Stimulated activated CD8-positive, alpha-beta memory T cell treated with anti-CD3 and anti-CD28 coated beads, Interleukin-4, amount 100 ng/mL, for 1 hour (primary cell): ENCODE data around the gene GOLPH3.
"Not testable (repeated sequence)": the region's sequence is repeated elsewhere in the genome, so short reads cannot be mapped to it uniquely, and the experiment has no call there.

Experiments
- DNase-seq, 2 donors: peaks; one replicate each; pipeline ENCODE4 v3.0.0-alpha.2; 2020; ENCODE audit warnings: low read depth in 2 of 2, low spot score in 1 of 2

GOLPH3 gene

DNA sequence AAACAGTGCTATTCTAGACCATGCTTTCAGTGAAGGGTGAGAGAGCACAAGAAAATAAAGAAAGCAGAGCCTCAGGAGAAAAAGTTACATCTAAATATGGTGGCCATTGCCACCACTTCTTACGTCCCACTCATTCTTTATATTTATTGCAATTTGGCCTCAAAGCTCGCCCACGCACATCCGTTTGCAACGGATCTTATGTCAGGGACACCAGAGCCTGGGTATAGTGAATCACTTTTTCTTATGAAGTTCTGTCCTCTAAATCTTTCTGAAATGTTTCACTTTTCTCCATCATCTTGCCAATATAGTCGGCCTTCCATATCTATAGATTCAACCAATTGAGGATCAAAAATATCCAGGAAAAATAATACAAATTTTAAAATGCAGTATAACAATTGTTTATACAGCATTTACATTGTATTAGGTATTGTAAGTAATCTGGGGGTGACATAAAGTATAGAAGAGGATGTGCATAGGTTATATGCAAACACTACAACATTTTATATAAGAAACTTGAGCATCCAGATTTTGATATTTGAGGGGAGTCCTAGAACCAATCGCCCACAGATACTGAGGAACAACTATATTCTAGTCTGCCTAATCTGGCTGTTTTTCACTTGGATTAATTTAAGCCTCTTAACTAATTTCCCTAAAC is 35.2 kb downstream of the GOLPH3 start:
- DNase-seq, result no peak

DNA sequence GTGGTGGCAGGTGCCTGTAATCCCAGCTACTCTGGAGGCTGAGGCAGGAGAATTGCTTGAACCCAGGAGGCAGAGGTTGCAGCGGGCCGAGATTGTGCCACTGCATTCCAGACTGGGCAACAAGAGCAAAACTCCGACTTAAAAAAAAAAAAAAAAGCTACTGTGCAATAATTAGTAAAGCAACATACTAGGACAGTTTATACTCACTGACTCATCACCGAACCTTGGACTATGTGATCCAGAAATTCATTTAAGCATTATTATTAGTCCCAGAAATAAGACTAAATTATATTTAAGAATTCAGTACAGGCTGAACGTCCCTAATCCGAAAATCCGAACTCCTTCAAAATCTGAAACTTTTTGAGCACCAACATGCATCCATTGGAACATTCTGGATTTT is 37.8 kb downstream of the GOLPH3 start:
- DNase-seq, result no peak

DNA sequence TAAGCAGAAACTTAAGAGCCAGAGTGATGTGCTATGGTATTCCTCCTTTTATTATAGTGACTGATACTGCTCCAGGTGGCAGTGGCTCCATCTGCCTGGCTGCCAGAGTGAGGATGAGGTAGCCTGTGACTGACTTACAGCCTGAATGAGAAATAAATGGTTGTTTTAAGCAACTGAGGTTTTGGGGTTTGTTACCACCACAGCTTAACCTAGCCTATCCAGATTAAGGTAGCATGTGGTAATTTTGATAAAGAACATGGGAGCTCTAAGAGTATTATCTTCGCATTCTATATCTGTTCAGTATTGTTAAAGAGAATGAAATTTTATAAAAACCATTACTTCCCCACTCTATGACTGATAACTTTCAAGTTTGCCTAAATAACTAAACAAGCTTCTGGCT is 39.0 kb downstream of the GOLPH3 start:
- DNase-seq, result no peak

DNA sequence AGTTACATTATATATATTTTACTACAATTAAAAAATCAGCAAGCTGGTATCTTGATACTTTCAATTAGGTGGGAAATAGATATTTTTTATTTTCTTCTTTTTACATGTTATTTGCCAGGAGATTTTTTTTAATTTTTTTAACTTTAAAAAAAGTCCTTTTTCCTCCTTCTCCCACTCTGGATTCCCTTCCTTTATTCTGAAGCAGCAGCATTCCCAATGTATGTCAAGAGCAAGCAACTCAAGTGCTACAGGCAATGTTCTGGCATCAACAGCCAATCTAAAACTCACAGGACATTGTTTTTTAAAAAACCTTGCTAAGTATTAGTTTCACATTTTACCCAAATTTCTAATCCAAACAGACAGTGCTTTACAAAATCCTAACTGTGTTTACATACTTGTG is 41.4 kb downstream of the GOLPH3 start:
- DNase-seq, result no peak

DNA sequence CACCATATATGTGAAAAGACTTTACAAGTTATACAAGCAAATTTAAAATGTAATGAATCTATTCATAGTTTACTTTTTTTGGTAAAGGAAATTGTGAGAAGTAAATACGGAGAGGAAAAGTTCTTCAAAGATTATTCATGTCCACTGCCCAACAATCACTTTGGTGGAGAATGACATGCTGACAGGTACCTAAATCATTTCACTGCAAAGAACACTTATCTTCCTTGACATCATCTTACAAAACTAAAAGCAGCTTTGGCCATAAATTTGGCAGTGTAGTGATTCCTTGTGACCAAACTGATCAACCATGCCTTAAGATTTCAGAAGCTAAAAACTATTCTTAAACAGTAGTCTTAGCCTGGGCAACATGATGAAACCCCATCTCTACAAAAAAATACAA is 42.5 kb downstream of the GOLPH3 start:
- DNase-seq, result no peak

DNA sequence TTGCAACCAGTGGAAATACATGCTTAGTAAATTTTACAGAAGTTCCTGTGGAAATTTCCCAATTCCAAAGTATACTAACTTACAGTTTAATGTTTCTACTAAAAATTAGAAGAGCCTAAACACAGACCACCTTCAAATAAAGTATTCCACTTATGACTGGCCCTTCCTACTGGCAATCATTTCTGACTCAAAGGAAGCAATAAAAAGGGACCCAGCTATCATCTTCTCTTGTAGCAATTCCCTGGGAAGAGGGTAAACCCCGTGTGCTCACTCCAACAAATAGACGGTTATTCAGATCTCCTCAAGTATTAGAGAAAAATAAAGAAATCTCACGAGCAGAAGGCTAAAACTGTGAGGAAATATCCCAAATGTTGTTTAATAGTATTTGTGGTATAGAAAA is 43.3 kb downstream of the GOLPH3 start:
- DNase-seq, result no peak

DNA sequence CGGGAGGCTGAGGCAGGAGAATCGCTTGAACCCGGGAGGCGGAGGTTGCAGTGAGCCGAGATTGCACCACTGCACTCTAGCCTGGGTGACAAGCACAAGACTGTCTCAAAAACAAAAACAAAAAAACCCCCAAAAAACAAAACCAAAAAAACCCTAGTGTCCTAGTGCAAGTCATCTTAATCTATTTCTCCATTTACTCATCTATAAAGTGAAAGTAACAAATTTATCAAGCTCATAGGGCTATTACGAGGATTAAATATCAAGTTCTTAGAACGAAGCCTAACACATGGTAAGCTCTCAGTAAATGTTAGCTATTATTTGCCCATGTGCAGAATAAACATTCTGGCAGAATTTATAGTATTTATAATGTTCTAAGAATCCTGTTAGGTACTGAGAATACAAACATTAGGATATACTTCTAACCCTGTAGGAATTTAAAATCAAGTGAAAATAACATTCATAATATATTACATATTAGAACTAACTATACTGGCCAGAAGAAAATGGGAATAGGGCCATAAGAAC is 45.0 kb downstream of the GOLPH3 start:
- no peak for DNase-seq

DNA sequence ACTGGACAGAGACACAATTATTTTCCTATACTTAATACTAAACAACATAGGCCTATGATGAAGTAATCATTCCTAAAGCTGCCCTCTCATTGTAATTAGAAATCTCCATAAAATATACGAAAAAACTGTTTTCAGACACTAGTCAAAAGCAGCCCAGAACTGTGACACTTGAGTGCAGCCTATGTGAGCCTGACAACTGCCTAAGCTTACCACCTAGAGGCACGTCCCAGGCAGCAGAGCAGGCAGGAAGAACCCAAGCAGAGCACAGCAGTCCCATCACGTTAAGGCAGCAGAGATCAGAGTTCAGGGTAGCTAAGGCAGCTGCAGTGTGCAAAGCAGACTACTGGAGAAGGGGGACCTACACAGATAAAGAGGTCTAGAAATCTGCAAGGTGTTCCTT is 46.4 kb downstream of the GOLPH3 start:
- DNase-seq, result no peak

DNA sequence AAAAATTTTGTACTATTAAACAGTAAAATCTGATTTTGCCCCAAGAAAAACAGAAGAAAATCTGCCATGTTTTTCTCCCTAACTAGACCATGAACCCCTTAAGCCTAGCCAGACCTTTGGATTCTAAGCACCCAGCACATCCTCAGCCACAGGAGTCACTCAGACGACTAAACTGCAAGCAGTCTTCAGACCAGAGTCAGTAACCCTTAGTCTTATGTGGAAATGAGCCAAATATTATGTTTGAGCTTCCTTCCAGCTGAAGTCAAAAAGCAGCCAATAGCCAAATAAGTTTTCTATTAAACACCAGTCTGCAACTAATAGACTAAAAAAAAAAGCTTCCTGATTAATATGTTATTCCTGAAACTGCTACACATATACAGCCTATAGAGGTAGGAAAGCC is 47.4 kb downstream of the GOLPH3 start:
- no peak for DNase-seq

DNA sequence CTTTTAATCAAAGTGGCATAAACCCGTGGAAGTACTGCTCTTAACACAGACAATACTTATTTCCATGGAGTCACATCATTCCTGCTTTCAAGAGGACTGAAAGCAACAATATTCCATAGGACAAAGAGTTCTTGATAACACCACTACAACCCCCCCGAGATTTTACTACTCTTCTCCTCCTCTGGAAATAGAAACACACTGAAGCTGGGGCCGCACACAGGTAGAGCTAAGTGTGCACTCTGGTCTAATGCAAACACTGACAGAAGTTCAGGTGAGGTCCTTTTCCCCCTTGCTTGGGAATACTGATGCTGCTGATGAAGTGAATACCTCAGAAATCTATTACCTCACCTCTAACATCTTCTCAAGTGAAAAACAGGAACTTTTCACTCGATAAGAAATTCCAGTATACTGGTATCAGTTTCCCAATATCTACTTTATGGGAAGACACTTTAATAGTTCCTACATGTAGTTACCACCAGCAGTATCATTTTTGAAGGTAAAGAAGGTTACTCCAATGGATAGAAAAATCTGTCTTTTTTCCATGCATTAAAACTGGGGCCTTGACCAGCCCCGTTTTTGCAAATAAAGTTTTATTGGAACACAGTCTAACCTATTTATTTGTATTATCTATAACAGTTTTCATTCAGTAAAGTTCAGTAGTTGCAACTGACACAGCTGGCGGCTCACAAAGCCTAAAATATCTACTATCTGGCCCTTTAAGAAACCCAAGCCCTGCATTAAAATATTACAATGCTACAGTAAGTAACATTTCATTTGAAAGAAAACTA is 50.0 kb downstream of the GOLPH3 start:
- no peak for DNase-seq

DNA sequence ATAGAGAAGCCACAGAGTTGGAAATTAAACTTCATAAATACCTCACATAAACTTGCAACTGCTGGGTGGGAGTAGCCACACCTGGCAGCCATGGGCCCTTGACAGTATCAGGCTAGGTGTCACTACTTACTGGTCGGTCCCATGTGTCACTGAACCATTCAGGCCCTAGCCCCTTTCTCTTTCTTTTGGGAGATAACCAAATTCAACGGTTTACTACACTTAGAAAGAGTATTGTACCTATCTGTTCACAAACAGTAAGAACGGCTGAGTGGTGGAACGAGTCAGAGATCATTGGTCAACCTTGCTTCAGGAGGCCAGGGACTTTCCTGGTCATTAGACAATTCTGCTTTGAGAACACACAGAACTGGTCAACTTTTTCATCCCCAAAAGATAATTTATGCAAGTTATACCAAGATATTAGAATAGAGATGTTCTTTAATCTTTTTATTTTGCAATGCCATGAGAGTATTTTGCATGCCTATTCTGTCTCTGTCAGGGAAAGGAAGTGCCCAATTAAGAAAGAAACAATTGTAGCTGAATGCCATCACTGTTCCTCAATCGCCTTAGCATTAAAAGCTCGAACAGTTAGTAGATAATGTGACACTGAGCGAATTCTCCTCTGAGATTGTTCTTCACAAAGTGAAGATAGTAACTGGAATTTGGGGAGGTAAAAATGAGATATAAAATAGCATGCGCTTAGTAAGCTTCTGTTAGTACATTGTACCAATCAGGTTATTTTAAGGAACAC is 50.9 kb downstream of the GOLPH3 start:
- DNase-seq, result no peak

DNA sequence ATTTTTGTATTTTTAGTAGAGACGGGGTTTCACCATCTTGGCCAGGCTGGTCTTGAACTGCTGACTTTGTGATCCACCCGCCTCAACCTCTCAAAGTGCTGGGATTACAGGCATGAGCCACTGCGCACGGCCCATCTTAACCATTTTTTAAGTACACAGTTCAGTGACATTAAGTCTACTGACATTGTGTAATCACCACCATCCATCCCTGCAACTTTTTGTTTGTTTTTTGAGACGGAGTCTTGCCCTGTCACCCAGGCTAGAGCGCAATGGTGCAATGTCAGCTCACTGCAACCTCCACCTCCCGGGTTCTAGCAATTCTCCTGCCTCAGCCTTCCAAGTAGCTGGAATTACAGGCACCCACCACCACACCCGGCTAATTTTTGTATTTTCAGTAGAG is 55.2 kb downstream of the GOLPH3 start:
- not testable (repeated sequence) for DNase-seq

DNA sequence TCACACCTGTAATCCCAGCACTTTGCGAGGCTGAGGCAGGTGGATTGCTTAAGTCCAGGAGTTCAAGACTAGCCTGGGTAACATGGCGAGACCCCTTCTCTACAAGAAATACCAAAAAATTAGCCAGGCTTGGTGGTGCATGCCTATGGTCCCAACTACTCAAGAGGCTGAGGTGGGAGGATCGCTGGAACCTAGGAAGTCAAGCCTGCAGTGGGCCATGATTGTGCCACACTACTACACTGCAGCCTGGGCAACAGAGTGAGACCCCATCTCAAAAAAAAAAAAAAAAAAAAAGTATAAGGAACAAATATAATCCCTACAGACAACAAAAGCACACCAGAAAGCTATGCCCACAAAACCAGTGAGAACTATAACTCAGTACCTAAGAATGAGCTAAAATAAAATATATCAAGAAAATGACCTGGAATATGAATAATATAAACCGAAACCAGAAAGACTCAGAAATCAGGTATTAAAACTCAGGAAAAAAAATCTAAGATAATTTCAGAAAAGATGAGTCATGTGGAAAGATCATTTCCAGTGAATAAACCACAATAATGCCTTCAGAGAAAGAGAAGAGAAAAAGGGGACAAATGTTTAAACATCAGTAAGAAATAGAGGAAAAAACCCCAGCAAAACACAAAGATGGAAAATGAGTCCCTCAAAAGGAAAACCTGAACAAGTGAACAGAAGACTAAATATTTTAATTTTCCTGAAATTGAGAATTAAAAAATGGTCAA is 57.4 kb downstream of the GOLPH3 start:
- no peak for DNase-seq

DNA sequence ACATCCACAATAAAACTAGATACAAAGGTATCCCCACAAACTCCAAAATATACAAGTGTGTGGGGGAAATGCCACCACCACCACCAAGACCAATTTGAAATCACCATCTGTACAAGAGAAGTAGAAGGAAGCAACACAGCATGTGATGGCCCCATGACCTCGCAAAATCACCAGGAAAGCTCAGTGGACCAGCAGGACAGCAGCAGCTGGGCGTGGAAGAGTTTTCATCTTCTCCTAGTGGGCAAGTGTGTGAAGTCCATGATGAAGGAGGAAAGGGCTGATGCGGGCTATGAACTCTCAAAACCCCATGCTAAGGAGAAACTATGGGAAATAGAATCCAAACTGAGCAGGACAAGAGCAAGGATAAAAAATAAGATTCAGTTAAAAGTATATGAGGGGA is 58.1 kb downstream of the GOLPH3 start:
- DNase-seq, result no peak

DNA sequence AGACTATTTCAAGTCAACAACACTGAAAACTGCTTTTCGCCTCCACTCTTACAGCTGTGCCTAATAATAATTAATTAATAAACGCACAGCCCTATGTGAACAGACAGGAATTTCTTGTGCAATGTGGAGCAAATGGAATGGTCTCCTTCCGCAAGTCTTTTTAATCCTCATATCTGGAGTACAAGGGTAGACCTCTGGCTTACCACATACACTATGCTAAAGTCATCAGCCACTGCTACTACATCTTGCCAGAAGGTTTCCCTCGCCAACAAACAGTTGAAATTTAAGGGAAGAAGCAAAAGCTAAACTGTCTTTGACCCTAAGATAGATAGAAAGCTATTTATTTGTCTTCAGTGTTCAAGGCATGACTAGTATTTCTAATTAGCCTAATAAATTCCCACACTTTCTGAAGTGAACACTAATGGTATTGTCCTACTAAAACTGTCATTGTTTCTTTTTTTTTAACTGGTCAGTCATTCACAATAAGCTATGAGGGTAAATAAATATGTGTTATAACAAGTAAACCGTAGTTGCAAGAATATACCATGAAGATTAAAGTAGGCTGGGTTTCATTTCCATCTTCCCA is 63.9 kb downstream of the GOLPH3 start:
- DNase-seq, result no peak

DNA sequence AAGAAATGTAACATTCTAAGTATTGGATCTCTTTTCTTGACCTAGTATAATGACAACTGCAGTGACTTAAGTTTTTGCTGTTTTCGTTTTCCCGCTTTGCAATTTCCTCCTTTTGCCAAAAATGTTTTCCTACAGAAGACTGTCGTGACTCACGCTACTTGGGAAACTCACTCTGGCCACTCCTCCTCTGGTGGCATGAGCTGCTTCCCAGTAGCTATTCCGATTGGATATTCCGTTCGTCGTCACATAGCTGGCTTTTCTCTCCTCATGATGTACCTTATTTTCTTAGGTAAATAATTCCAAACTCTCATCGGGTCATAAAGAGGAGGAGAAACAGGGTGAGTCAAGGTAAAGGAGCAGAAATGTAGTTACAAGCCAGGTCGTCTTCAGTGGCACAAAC is 64.9 kb downstream of the GOLPH3 start:
- no peak for DNase-seq

DNA sequence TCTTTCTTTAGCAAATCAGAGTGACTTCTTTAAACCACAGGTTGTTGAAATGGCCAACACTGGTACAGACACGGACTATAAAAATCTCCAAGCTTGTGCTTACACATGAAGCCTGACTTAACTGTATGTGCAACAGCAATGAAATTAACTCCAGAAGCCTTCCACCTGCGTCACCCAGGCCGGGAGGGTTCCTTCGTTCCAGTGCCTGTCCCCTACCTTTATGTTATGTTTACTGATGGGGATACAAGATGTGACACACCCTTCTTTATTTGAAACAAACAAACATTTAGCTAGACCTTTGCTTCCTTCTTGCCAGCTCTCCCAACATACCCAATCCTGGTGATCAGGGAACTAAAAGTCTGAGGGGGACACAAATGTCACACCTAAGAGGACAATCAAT is 66.0 kb downstream of the GOLPH3 start:
- DNase-seq, result no peak

DNA sequence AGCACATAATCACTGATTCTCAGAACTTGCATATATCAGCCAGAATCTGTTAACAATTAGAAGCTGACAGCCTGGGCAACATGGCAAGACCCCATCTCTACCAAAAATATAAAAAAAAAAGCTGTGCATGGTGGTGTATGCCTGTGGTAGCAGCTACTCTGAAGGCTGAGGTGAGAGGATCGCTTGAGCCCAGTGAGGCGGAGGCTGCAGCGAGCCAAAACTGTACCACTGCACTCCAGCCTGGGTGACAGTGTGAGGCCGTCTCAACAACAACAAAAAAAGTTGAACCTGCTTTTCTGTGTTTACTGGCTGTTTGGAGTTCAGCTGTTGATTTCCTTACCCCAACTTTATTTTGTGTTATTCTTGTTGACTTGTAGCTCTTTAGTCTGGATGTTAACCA is 66.8 kb downstream of the GOLPH3 start:
- no peak for DNase-seq

DNA sequence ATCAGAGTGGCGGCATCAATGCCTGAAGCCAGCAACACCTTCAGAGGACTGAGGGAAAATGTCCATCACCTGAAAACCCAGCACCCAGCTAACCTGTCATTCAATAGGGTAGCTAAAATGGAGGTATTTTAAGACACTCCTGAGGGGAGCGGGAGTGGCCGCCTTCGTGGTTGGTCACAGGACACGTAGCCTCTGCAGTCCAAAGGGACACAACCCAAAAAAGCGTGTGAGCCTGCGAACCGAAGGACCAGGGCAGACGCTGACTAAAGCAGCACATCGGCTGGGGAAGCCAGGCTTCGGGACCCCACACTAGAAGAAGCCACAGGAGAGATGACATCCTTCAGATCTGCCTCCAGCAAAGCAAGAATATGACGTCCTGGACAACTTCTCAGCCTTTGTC is 70.6 kb downstream of the GOLPH3 start:
- DNase-seq, result no peak

DNA sequence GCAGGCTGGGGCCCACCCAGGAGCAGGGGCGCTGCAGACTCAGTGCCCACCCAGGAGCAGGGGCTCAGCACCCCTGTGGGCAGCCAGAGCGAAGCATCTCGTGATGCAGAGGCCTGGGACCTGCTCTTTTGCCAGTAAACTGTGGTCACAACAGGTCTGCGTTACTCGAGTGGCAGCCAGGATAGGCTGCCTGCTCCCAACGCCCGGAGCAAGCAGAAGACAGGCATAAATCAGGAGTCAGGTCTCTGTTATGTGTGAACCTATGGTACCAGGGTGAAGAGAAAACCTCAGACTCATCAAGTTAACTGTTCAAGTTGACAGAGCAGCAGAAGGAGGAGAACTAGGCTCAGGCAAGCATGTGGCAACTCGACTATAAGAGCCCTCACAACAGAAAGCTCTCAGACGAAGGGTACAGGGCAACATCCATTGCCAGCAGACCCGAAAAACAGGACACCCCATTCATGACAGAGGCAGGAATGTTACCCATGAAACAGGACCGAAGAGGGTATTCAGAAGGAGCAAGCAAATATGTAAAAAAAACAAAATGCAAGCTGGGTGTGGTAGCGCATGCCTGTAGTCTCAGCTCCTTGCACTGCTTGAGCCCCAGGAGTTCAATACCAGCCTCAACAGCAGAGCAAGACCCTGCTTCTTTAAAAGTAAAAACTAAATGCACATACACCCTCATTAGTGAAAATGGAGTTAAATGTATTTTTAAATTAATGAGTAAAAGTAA is 71.7 kb downstream of the GOLPH3 start:
- no peak for DNase-seq
